ENCODE data around the gene ATP6V1E1.

The ATP6V1E1 gene

GRCh38 chr22:17633217-17633997, 4.9 kb upstream of the ATP6V1E1 start:
- no peak for DNase-seq

GRCh38 chr22:17631076-17631565, 2.6 kb upstream of the ATP6V1E1 start:
- DNase-seq: no peak

- DNase-seq: no peak
These were observed 1.1 kb upstream of the ATP6V1E1 start for GRCh38 chr22:17629641-17630040.

GRCh38 chr22:17629173-17629489, 582 bp upstream of the ATP6V1E1 start:
- no peak for DNase-seq

GRCh38 chr22:17627961-17628405, 566 bp downstream of the ATP6V1E1 start:
- no peak for DNase-seq

- DNase-seq: no peak
These were observed 15.3 kb downstream of the ATP6V1E1 start for GRCh38 chr22:17613280-17613679.

GRCh38 chr22:17612057-17612456, 16.5 kb downstream of the ATP6V1E1 start:
- no peak for DNase-seq

GRCh38 chr22:17607891-17608521, 20.5 kb downstream of the ATP6V1E1 start:
- DNase-seq: no peak

- DNase-seq: no peak
These were observed 22.1 kb downstream of the ATP6V1E1 start for GRCh38 chr22:17606496-17606895.

GRCh38 chr22:17603668-17604067, 24.9 kb downstream of the ATP6V1E1 start:
- DNase-seq: no peak

- no peak for DNase-seq
These were observed 27.5 kb downstream of the ATP6V1E1 start for GRCh38 chr22:17601031-17601430.

GRCh38 chr22:17598318-17598717, 30.2 kb downstream of the ATP6V1E1 start:
- DNase-seq: no peak

GRCh38 chr22:17597217-17597616, 31.3 kb downstream of the ATP6V1E1 start:
- no peak for DNase-seq

- DNase-seq: no peak
These were observed 32.3 kb downstream of the ATP6V1E1 start for GRCh38 chr22:17596226-17596625.

- no peak for DNase-seq
These were observed 36.3 kb downstream of the ATP6V1E1 start for GRCh38 chr22:17592201-17592600.

GRCh38 chr22:17590586-17590985, 38.0 kb downstream of the ATP6V1E1 start:
- DNase-seq: no peak

GRCh38 chr22:17589810-17590375, 38.7 kb downstream of the ATP6V1E1 start:
- DNase-seq: no peak

- no peak for DNase-seq
These were observed 39.9 kb downstream of the ATP6V1E1 start for GRCh38 chr22:17588606-17589005.

GRCh38 chr22:17587629-17588028, 40.9 kb downstream of the ATP6V1E1 start:
- no peak for DNase-seq

- no peak for DNase-seq
These were observed 41.6 kb downstream of the ATP6V1E1 start for GRCh38 chr22:17586831-17587440.

- no peak for DNase-seq
These were observed 45.4 kb downstream of the ATP6V1E1 start for GRCh38 chr22:17583151-17583550.

GRCh38 chr22:17581631-17582030, 46.9 kb downstream of the ATP6V1E1 start:
- DNase-seq: no peak

- DNase-seq: no peak
These were observed 47.5 kb downstream of the ATP6V1E1 start for GRCh38 chr22:17581056-17581455.

Data from SHP77 treated with DMSO at 0.1 percent for 48 hours (cell line).